DOHH2 (cell line): Measurements from ENCODE around the gene EPHA3.

Experiments used
- H3F3A ChIP-seq: fragments of 200-600 bp; sonication (generic), shearing (Covaris generic); 2 replicates; pipeline ENCODE4 v1.6.0; 2016; ENCODE audit warnings: antibody characterized with exemption, mild to moderate bottlenecking; ENCODE audit not compliant: control insufficient read depth, insufficient read depth
- H3K27ac ChIP-seq: fragments of 200-600 bp; sonication (generic); 2 replicates; pipeline ENCODE4 v1.5.1; 2014; ENCODE audit warnings: low read depth, mild to moderate bottlenecking, low read length, moderate library complexity
- H3K27me3 ChIP-seq: fragments of 200-600 bp; sonication (generic); 2 replicates; pipeline ENCODE4 v1.6.1; 2014; ENCODE audit warnings: mild to moderate bottlenecking, low read length, mixed read lengths; ENCODE audit not compliant: control insufficient read depth
- H3K36me3 ChIP-seq: fragments of 200-600 bp; sonication (generic); 2 replicates; pipeline ENCODE4 v1.6.1; 2014; ENCODE audit warnings: mild to moderate bottlenecking, low read length, moderate library complexity, mixed read lengths; ENCODE audit not compliant: control insufficient read depth
- H3K4me1 ChIP-seq: fragments of 200-600 bp; sonication (generic); 2 replicates; pipeline ENCODE4 v1.6.1; 2014; ENCODE audit warnings: mild to moderate bottlenecking, low read length, mixed read lengths; ENCODE audit not compliant: control insufficient read depth
- H3K4me2 ChIP-seq: fragments of 200-600 bp; sonication (generic); 2 replicates; pipeline ENCODE4 v1.6.0; 2014; ENCODE audit warnings: mild to moderate bottlenecking, low read length, moderate library complexity
- H3K4me3 ChIP-seq: fragments of 200-600 bp; sonication (generic); 2 replicates; pipeline ENCODE4 v1.5.1; 2014; ENCODE audit warnings: mild to moderate bottlenecking, low read length, mixed read lengths
- H3K79me2 ChIP-seq: fragments of 200-600 bp; sonication (generic); 2 replicates; pipeline ENCODE4 v1.6.1; 2014; ENCODE audit warnings: mild to moderate bottlenecking, low read length, mixed read lengths; ENCODE audit not compliant: control insufficient read depth
- H3K9me2 ChIP-seq: fragments of 200-600 bp; sonication (generic); replicated peaks from 2 replicates; pipeline ENCODE4 v1.6.1; 2014; ENCODE audit warnings: mild to moderate bottlenecking, low read length, mixed read lengths; ENCODE audit not compliant: control insufficient read depth
- H3K9me3 ChIP-seq: fragments of 200-600 bp; sonication (generic); 2 replicates; pipeline ENCODE4 v1.6.1; 2014; ENCODE audit warnings: antibody characterized with exemption, low read length, mixed read lengths; ENCODE audit not compliant: control insufficient read depth, insufficient read depth
- H4K20me1 ChIP-seq: fragments of 200-600 bp; sonication (generic); 2 replicates; pipeline ENCODE4 v1.6.0; 2014; ENCODE audit warnings: low read depth, mild to moderate bottlenecking, antibody characterized with exemption, low read length, moderate library complexity; ENCODE audit not compliant: control insufficient read depth, insufficient read depth
- EZH2phosphoT487 ChIP-seq: fragments of 200-600 bp; sonication (generic); IDR thresholded peaks from 2 replicates; pipeline ENCODE4 v1.6.1; 2017; ENCODE audit warnings: borderline replicate concordance, mild to moderate bottlenecking, antibody characterized with exemption, low read length, moderate library complexity, mixed read lengths
- TF ChIP-seq, protein P1 (sequence below): fragments of 200-600 bp; sonication (generic); IDR thresholded peaks from one replicate; pipeline ENCODE4 v1.5.1; 2014; ENCODE audit warnings: antibody characterized with exemption, mild to moderate bottlenecking, low read depth, low read length; ENCODE audit not compliant: poor library complexity, severe bottlenecking

Gene EPHA3

DNA sequence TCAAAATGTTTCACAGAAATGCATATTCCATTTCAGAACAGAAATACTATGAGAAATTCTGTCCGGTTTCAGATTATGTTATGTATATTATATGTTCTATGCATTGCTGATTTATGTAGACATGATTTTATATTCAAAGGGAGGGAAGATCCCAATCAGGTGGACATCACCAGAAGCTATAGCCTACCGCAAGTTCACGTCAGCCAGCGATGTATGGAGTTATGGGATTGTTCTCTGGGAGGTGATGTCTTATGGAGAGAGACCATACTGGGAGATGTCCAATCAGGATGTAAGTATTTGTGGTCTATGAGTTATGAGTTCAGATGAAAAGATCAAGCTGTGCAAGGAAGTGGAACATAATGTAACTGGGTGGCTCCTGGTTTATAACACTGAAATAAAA is 341.7 kb downstream of the EPHA3 start:
- H3K79me2 ChIP-seq, result no peaks in the 10 kb centered on the region
- no peaks in the 10 kb centered on the region for H4K20me1 ChIP-seq
- no peaks in the 10 kb centered on the region for H3K27me3 ChIP-seq
- no peaks in the 10 kb centered on the region for H3F3A ChIP-seq
- no peaks in the 10 kb centered on the region for H3K36me3 ChIP-seq
- H3K27ac ChIP-seq, result no peak overlapping the region
- H3K9me2 ChIP-seq, result no peaks in the 10 kb centered on the region
- H3K4me3 ChIP-seq, result no peak overlapping the region
- TF ChIP-seq EZH2phosphoT487, result no peak
- TF ChIP-seq, protein P1, sequence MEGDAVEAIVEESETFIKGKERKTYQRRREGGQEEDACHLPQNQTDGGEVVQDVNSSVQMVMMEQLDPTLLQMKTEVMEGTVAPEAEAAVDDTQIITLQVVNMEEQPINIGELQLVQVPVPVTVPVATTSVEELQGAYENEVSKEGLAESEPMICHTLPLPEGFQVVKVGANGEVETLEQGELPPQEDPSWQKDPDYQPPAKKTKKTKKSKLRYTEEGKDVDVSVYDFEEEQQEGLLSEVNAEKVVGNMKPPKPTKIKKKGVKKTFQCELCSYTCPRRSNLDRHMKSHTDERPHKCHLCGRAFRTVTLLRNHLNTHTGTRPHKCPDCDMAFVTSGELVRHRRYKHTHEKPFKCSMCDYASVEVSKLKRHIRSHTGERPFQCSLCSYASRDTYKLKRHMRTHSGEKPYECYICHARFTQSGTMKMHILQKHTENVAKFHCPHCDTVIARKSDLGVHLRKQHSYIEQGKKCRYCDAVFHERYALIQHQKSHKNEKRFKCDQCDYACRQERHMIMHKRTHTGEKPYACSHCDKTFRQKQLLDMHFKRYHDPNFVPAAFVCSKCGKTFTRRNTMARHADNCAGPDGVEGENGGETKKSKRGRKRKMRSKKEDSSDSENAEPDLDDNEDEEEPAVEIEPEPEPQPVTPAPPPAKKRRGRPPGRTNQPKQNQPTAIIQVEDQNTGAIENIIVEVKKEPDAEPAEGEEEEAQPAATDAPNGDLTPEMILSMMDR, result no peak
- H3K9me3 ChIP-seq, result no peaks in the 10 kb centered on the region
- no peaks in the 10 kb centered on the region for H3K4me1 ChIP-seq
- H3K4me2 ChIP-seq, result no peak overlapping the region

DNA sequence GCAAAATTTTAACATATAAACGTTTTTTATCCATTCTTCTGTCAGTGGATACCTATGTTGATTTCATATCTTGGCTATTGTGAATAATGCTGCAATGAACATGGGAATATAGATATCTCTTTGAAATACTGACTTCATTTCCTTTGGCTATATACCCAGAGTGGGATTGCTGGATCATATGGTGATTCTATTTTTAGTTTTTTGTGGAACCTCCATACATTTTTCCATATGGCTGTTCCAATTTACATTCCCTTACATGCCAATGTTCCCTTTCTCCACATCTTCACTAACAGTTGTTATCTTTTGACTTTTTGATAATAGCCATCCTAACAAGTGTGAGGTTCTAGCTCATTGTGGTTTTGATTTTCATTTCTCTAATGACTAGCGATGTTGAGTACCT is 344.6 kb downstream of the EPHA3 start:
- Histone ChIP-seq H3K4me3 (no peak overlapping the region), H3K36me3 (no peaks in the 10 kb centered on the region), H3K79me2 (no peaks in the 10 kb centered on the region), H3K4me1 (no peaks in the 10 kb centered on the region), H3K27ac (no peak overlapping the region), H3K27me3 (no peaks in the 10 kb centered on the region), H3K9me3 (no peaks in the 10 kb centered on the region), H3K4me2 (no peak overlapping the region), H4K20me1 (no peaks in the 10 kb centered on the region), H3F3A (no peaks in the 10 kb centered on the region), H3K9me2 (no peaks in the 10 kb centered on the region)
- TF ChIP-seq EZH2phosphoT487, result no peak
- TF ChIP-seq, protein P1, result no peak

DNA sequence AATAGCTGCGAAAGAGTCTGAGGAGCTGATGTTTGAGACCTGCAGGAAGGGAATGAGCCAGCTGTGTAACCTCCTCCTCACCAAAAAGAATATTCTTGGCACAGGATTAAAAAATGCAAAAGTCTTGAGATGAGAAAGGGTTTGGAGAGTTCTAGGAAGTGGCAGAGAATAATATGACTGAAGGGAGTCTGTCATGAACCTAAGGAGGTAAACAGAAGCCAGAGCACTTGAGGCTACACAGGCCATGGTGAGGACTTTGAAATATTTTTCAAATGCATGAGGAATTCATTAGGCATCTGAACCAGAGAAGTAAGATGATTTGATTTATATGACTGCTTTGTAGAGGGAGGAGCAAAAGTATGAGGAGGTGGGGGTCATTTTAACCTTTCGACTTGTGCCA is 347.8 kb downstream of the EPHA3 start:
- TF ChIP-seq, protein P1, result no peak
- TF ChIP-seq EZH2phosphoT487, result no peak
- Histone ChIP-seq H3F3A (no peaks in the 10 kb centered on the region), H3K9me2 (no peaks in the 10 kb centered on the region), H3K27me3 (no peaks in the 10 kb centered on the region), H4K20me1 (no peaks in the 10 kb centered on the region), H3K4me1 (no peaks in the 10 kb centered on the region), H3K4me3 (no peak overlapping the region), H3K27ac (no peak overlapping the region), H3K4me2 (no peak overlapping the region), H3K79me2 (no peaks in the 10 kb centered on the region), H3K9me3 (no peaks in the 10 kb centered on the region), H3K36me3 (no peaks in the 10 kb centered on the region)
